Measurements from ENCODE around the gene PFDN5. TPM values are rescaled to one million over a fixed set of nuclear protein-coding genes. Genes with fewer than 3 reads are reported as not detected.

PFDN5 gene
- total RNA-seq (2021) (268 and 288 TPM in 2 replicates), Bru-seq, nascent RNA (percentile 92 among the genes with signal in this experiment), BruChase-seq, experiment 1, labeled RNA remaining after a 2-hour chase (percentile 86 among the genes with signal in this experiment), BruChase-seq, experiment 2, labeled RNA remaining after a 6-hour chase (percentile 88 among the genes with signal in this experiment)
- long read RNA-seq, transcript PFDN5-214 (6 exons, 847 nt), result major isoform, 162 of 206 reads
- long read RNA-seq, transcript PFDN5-203 (4 exons, 478 nt), result minor isoform, 15 of 206 reads
- long read RNA-seq, partial matches to known transcripts, result 0 of 206 reads
- long read RNA-seq, other reads (novel, unspliced or antisense), result 24 of 206 reads

- no TSS peak for BruUV-seq (replicated peaks)
- CTCF ChIA-PET, result interaction anchor here (0.6 to 1.2 kb wide), 3 partner anchors 26 to 216 kb away, joined by 6 to 9 read pairs (median 8); partner anchors contain the start of genes AAAS and SPRYD3
- intact Hi-C loops (cut with micrococcal nuclease; ENCODE audit: unreplicated experiment), result no loop called here
Observed at GRCh38 chr12:53295070-53295890, at the start of gene PFDN5. TSS of gene PFDN5 (plus strand) at chr12:53295542. CDS start at chr12:53295568, 26 bp downstream.

GRCh38 chr12:53251477-53252348 lies 43.6 kb upstream of the PFDN5 start:
- peak overlapping the region; percentile 68 for H3K27ac ChIP-seq (ENCODE audit: low read depth, low read length, poor library complexity, severe bottlenecking)
- CTCF ChIA-PET, result interaction anchor here (1.3 kb wide), 1 partner anchor 38 kb away, joined by 3 read pairs; no protein-coding TSS in a partner anchor
- no peaks in the 10 kb centered on the region for H3K27me3 ChIP-seq (replicated peaks; ENCODE audit: insufficient read depth, low read depth, low read length, poor library complexity)
- POLR2A ChIA-PET (ENCODE audit: low non-redundant PET), result no interaction called here
- BruUV-seq (replicated peaks), result no TSS peak
- peak; percentile 41 for TF ChIP-seq CTCF (conservative IDR thresholded peaks at IDR 0.05; ENCODE audit: low read depth, low read length)
- TF ChIP-seq EZH2 (IDR thresholded peaks at IDR 0.05; ENCODE audit: borderline replicate concordance, low read depth, low read length, poor library complexity, severe bottlenecking), result no peak
- H3K4me1 ChIP-seq (ENCODE audit: insufficient read depth, low read length, poor library complexity, severe bottlenecking), result peaks cover 6% of the 10 kb centered on the region
- peak; percentile 80 for DNase-seq (ENCODE audit: low spot score)
- intact Hi-C loops (cut with micrococcal nuclease; ENCODE audit: unreplicated experiment), result no loop called here
- H3K9me3 ChIP-seq (ENCODE audit: low read depth, low read length, poor library complexity, severe bottlenecking), result no peaks in the 10 kb centered on the region
- no peaks in the 10 kb centered on the region for H3K36me3 ChIP-seq (ENCODE audit: insufficient read depth, low read length, poor library complexity, severe bottlenecking)
- H3K4me3 ChIP-seq (ENCODE audit: low read depth, low read length, poor library complexity, severe bottlenecking), result peak overlapping the region; percentile 82

More at GRCh38 chr12:53295070-53295890, at the start of gene PFDN5:
- Histone ChIP-seq H3K27me3 (replicated peaks; ENCODE audit: insufficient read depth, low read depth, low read length, poor library complexity) (no peaks in the 10 kb centered on the region), H3K27ac (ENCODE audit: low read depth, low read length, poor library complexity, severe bottlenecking) (peak within 1 kb of the TSS; percentile 50), H3K36me3 (ENCODE audit: insufficient read depth, low read length, poor library complexity, severe bottlenecking) (peaks cover 54% of the 10 kb centered on the region), H3K9me3 (ENCODE audit: low read depth, low read length, poor library complexity, severe bottlenecking) (no peaks in the 10 kb centered on the region), H3K4me3 (ENCODE audit: low read depth, low read length, poor library complexity, severe bottlenecking) (peak within 1 kb of the TSS; percentile 57), H3K4me1 (ENCODE audit: insufficient read depth, low read length, poor library complexity, severe bottlenecking) (peaks cover 13% of the 10 kb centered on the region)
- POLR2A ChIA-PET (ENCODE audit: low non-redundant PET), result interaction anchor here (0.6 kb wide), 1 partner anchor 16 kb away, joined by 4 read pairs; no protein-coding TSS in a partner anchor
- peak; percentile 93 for DNase-seq (ENCODE audit: low spot score)
- TF ChIP-seq CTCF (conservative IDR thresholded peaks at IDR 0.05; ENCODE audit: low read depth, low read length) (no peak), EZH2 (IDR thresholded peaks at IDR 0.05; ENCODE audit: borderline replicate concordance, low read depth, low read length, poor library complexity, severe bottlenecking) (no peak)
